SHP77 treated with DMSO at 0.1 percent for 48 hours (cell line): ENCODE data around the gene ZFYVE26.
"Not testable (repeated sequence)": the region's sequence is repeated elsewhere in the genome, so short reads cannot be mapped to it uniquely, and the experiment has no call there.

Experiments used
- DNase-seq: peaks from one replicate; lab custom pipeline; 2025; lab: John Stamatoyannopoulos, UW

The ZFYVE26 gene

GRCh38 chr14:67816326-67817002 is at the start of gene ZFYVE26:
TSS of gene ZFYVE26 (minus strand) at chr14:67816590. CDS start at chr14:67815963, 627 bp downstream.
- DNase-seq, result peak; percentile 97

DNA sequence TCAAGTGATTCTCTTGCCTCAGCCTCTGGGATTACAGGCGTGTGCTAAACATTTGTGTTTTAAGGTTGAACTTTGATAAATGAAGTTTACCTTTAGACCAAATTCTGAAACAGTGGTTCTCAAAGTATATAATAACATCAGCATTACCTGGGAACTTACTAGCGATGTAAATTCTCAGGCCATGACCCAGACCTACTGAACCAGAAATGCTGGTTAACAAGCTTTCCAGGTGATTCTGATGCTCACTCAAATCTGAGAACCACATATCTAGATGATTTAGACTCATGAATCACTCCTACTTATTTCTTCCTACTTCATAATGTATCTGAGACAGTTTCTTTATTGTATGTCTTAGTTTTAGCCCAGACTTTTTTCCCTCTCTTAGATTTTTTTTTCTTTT is 46.8 kb upstream of the ZFYVE26 start:
- no peak for DNase-seq

GRCh38 chr14:67859169-67859749 is 42.9 kb upstream of the ZFYVE26 start:
- no peak for DNase-seq

- no peak for DNase-seq
Measured at GRCh38 chr14:67857778-67858350, 41.5 kb upstream of the ZFYVE26 start.

DNA sequence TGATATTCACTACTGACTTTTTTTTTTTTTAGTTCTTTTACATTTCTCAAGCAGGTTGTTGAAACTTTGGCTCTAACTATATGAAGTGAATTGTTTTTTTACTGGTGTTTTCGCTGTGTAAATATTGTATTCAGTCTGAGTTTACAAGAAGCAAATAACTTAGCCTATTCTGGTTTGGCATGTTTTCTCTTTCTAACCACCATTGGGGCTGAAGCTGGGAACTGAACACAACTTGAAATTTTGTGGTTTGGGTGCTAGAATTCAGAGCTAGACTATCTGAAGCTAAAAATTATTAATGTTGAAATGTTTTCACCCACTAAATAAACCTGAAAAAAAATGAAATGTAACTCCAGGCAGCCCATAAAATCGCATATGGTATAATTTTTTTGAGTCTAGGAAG is 40.4 kb upstream of the ZFYVE26 start:
- DNase-seq, result no peak

DNA sequence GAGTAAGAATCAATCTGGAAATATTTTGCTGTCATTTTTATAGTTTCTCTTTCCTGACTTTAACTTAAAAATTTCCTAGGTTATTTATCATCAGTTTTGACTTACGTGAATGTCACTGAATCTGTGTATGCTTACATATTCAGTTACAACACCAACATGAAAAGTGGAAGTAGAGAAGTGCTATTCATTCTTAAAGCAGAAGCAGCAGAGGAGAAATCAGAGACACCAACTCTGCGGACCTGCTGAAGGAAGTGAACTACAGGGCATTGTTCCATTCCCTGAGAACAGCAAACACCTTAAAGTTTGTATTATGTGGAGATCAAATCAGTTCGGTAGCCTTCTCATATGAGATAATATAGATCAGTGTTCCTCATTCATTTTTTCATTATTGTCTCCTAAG is 37.3 kb upstream of the ZFYVE26 start:
- no peak for DNase-seq

GRCh38 chr14:67852926-67853604 is 36.7 kb upstream of the ZFYVE26 start:
- no peak for DNase-seq

GRCh38 chr14:67851785-67852410 is 35.5 kb upstream of the ZFYVE26 start:
- no peak for DNase-seq

DNA sequence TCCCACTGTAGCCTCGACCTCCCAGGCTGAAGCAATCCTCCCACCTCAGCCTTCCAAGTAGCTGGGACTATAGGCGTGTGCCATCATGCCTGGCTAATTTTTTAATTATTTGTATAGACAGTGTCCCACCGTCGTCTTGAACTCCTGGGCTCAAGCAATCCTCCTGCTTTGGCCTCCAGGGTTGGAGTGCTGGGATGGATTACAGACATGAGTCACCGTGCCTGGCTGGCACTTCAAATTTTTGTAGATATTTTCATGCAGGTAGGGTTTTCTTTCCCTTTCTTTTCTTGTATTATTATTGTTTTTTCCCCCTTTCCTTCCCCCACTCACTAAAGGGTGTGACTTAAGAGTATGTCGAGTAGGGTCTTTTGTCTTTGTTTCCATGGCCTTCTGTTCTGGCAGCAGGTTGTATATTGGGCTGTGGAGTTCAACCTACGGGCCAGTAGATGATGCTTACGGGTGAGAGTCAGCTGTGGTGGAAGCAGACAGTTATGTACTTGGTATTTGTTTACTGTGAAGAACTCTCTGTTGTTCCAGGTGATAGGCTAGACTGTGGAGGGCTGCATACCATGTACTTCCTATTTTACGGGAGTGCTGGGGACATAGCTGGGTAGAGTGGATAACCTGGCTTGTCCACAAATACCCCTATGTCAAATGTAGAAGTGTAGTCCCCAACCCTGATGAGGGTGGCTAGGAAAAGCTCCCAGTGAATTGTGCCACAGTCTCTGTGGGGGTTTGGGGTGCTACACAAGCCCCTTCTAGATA is 33.9 kb upstream of the ZFYVE26 start:
- no peak for DNase-seq

GRCh38 chr14:67846029-67846610 is 29.7 kb upstream of the ZFYVE26 start:
- no peak for DNase-seq

GRCh38 chr14:67837011-67837624 is 20.7 kb upstream of the ZFYVE26 start:
- peak; percentile 1 for DNase-seq

- no peak for DNase-seq
Measured at GRCh38 chr14:67835596-67835995, 19.2 kb upstream of the ZFYVE26 start.

DNA sequence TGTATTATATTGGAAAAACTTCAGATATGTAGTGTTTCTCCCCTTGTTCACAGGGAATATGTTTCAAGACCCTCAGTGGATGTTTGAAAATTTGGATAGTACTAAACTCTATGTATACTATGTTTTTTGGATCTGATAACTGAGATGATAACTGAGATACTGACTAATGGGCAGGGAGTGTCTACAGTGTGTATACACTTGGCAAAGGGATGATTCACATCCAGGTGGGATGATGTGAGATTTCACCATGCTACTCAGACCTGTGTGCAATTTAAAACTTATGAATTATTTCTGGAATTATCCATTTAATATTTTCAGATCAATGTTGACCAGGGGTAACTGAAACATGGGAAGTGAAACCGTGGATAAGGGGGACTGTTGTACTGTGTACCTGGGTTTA is 17.0 kb upstream of the ZFYVE26 start:
- DNase-seq, result no peak

- no peak for DNase-seq
Measured at GRCh38 chr14:67831113-67831512, 14.7 kb upstream of the ZFYVE26 start.

DNA sequence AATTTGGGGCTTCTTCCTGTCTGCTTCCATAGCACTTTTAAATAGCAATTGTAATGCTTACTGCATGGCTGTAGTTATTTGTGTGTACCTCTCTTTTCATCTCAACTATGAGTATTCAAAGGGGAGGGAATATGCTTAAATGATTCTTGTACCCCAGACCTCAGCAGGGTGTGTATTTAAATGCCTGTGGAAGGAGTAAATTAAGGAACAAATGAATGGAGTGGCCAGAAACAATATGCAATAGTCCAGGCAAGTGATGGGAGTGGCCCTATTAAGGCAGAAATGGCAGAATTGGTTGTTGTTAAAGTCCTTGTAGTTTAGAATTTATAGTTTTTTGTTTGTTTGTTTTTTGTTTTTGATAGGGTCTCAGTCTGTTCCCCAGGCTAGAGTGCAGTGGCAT is 4.7 kb upstream of the ZFYVE26 start:
- DNase-seq, result no peak

- DNase-seq, result no peak
Measured at GRCh38 chr14:67820428-67820971, 4.1 kb upstream of the ZFYVE26 start.

DNA sequence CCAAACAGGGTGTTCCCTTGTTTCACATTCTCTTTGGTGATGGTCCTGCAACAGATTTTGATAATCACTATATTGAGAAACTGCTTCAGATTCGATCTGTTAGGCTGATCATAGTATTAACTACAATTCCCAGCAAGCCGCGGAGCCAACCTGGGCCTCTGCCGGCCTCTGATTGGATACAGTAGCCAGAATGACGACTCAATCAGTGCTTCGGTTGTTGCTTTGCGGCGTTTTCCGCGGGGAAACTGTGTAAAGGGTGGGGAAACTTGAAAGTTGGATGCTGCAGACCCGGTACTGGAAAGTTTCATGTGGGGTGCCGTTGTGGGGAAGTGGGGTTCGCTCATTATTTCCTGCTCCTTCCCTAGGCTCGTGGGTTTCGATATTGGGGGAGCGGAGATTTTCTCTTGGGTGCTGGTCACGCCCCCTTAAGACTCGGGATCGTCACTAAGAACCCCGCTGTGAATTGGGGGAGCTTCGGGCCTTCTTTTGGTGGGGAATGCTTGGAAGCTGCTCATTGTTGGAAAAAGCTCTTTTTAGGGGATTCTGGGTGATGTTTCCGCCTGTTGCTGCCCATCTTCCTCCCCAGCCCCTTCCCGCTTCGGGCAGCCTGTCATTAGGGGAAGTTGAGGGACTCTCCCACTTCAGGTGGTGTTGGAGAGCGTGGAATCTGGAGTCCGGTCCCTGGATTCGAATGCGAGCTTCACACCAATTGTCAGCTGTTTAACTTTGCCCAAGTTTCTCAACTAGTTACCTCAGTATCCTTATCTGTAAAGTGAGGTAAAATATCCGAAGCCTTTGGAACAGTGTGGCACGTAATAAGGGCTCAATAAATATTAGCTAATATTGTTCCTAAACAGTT is 3.4 kb upstream of the ZFYVE26 start, which contains the start of gene RAD51B:
Gene RAD51B (plus strand): TSS at position 217 of the 859 bp plus-strand sequence.
- peak; percentile 31 for DNase-seq

DNA sequence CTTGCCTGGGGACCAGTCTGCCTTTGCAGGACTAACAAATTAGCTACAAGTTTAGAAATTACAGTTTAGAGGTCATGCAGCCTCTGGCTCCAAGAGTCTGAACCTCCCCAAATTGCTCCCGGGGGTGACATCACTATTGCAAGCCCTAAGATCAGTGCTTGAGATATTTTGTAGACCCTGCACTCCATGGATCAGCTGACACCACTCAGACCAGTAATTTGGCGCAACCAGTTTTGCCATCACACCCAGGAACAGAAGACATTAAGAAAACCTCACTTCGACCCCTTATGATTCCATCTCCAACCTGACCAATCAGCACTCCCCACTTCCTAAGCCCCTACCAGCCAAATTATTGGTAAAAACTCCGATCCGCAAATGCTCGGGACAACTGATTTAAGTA is 2.1 kb upstream of the ZFYVE26 start:
- not testable (repeated sequence) for DNase-seq

DNA sequence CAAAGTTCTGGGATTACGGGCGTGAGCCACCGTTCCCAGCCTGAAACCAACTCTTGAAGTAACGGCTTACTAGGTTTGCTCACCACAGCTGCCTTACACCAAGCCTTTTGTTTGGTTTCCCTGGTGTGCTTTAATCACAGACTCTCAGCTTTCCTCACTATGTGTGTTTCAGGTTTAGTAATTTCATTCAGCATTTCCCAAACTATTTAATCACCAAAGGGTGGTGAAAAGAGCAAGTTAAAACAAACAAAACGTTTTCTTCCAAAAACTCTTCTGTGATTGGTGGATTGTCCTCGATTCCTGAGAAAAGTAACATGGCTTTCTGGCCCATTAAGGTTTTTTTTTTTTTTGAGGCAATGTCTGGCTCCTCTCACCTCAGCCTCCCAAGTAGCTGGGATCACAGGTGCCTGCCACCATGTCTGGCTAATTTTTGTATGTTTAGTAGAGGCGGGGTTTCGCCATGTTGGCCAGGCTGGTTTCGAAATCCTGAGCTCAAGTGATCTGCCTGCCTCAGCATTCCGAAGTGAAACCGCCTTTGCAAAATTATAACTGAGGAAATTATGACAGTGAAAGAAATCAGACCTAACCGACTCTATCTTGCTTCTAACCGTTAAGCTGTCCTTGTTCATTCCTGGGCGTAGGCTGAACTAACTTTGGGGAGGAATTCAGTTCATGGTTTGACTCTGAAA is 1.5 kb upstream of the ZFYVE26 start:
- no peak for DNase-seq
